Measurements from ENCODE around the gene GSG1.
A peak's percentile ranks its signal among the peaks of the same experiment; 100 is the strongest.

Gene GSG1

GRCh38 chr12:13099844-13100604, 3.4 kb downstream of the GSG1 start:
- no peaks in the 10 kb centered on the region for H3K27me3 Mint-ChIP-seq (ENCODE audit: low read depth)
- no peak for TF ChIP-seq CTCF (IDR thresholded peaks at IDR 0.05; ENCODE audit: unreplicated experiment in 3 of 3)
- H3K4me3 Mint-ChIP-seq, result peak overlapping the region; percentile 76 to 86 (median 78)
- H3K27ac Mint-ChIP-seq, result peak overlapping the region; percentile 96 to 98 (median 97)
- H3K9me3 Mint-ChIP-seq, result no peaks in the 10 kb centered on the region
- H3K36me3 Mint-ChIP-seq (ENCODE audit: low read depth), result no peaks in the 10 kb centered on the region
- H3K4me1 Mint-ChIP-seq, result peaks cover 67% of the 10 kb centered on the region

- no peaks in the 10 kb centered on the region for H3K9me3 Mint-ChIP-seq
- H3K36me3 Mint-ChIP-seq (ENCODE audit: low read depth), result no peaks in the 10 kb centered on the region
- peak overlapping the region; percentile 85 to 98 (median 96) for H3K27ac Mint-ChIP-seq
- no peaks in the 10 kb centered on the region for H3K27me3 Mint-ChIP-seq (ENCODE audit: low read depth)
- peaks cover 75% of the 10 kb centered on the region for H3K4me1 Mint-ChIP-seq
- peak overlapping the region; percentile 21 to 66 (median 23) for H3K4me3 Mint-ChIP-seq
- no peak for TF ChIP-seq CTCF (IDR thresholded peaks at IDR 0.05; ENCODE audit: unreplicated experiment in 3 of 3)
Observed at GRCh38 chr12:13099066-13099843, 4.2 kb downstream of the GSG1 start.

- H3K36me3 Mint-ChIP-seq (ENCODE audit: low read depth), result no peaks in the 10 kb centered on the region
- peak overlapping the region in 1 of 3 experiments; percentile 22 for H3K4me3 Mint-ChIP-seq
- H3K9me3 Mint-ChIP-seq, result no peaks in the 10 kb centered on the region
- peak overlapping the region; percentile 85 to 98 (median 96) for H3K27ac Mint-ChIP-seq
- peaks cover 83% of the 10 kb centered on the region for H3K4me1 Mint-ChIP-seq
- TF ChIP-seq CTCF (IDR thresholded peaks at IDR 0.05; ENCODE audit: unreplicated experiment in 3 of 3), result no peak
- H3K27me3 Mint-ChIP-seq (ENCODE audit: low read depth), result no peaks in the 10 kb centered on the region
Observed at GRCh38 chr12:13097491-13098011, 5.9 kb downstream of the GSG1 start.

- Mint-ChIP-seq H3K36me3 (ENCODE audit: low read depth) (no peaks in the 10 kb centered on the region), H3K27me3 (ENCODE audit: low read depth) (peaks cover 4% of the 10 kb centered on the region), H3K27ac (peak overlapping the region; percentile 55 to 70 (median 64)), H3K4me1 (peaks cover 76% of the 10 kb centered on the region), H3K9me3 (no peaks in the 10 kb centered on the region), H3K4me3 (no peak overlapping the region)
- TF ChIP-seq CTCF (IDR thresholded peaks at IDR 0.05; ENCODE audit: unreplicated experiment in 3 of 3), result no peak
Observed at GRCh38 chr12:13095266-13095995, 8.0 kb downstream of the GSG1 start.

GRCh38 chr12:13094367-13094766, 9.1 kb downstream of the GSG1 start:
- Mint-ChIP-seq H3K4me1 (peaks cover 65% of the 10 kb centered on the region), H3K4me3 (no peak overlapping the region), H3K27ac (peak overlapping the region in 2 of 3 experiments; percentile 63 to 90), H3K9me3 (no peaks in the 10 kb centered on the region), H3K36me3 (ENCODE audit: low read depth) (no peaks in the 10 kb centered on the region), H3K27me3 (ENCODE audit: low read depth) (peaks cover 4% of the 10 kb centered on the region)
- TF ChIP-seq CTCF (IDR thresholded peaks at IDR 0.05; ENCODE audit: unreplicated experiment in 3 of 3), result no peak

Data from nephron (organoid).